ENCODE data around the gene ANXA2.
"Not testable (repeated sequence)": the region's sequence is repeated elsewhere in the genome, so short reads cannot be mapped to it uniquely, and the experiment has no call there.

Gene ANXA2

GRCh38 chr15:60410350-60410749, 12.6 kb upstream of the ANXA2 start:
- not testable (repeated sequence) for DNase-seq (ENCODE audit: low read depth in 2 of 2)

GRCh38 chr15:60408463-60408981, 10.7 kb upstream of the ANXA2 start:
- no peak for DNase-seq (ENCODE audit: low read depth in 2 of 2)

GRCh38 chr15:60407415-60407805, 9.6 kb upstream of the ANXA2 start:
- DNase-seq (ENCODE audit: low read depth in 2 of 2) = no peak

GRCh38 chr15:60406513-60407414, 9.0 kb upstream of the ANXA2 start:
- no peak for DNase-seq (ENCODE audit: low read depth in 2 of 2)

GRCh38 chr15:60405399-60405798, 7.6 kb upstream of the ANXA2 start:
- DNase-seq (ENCODE audit: low read depth in 2 of 2) = no peak

- not testable (repeated sequence) for DNase-seq (ENCODE audit: low read depth in 2 of 2)
These were observed 6.6 kb upstream of the ANXA2 start for GRCh38 chr15:60404351-60404750.

- no peak for DNase-seq (ENCODE audit: low read depth in 2 of 2)
These were observed 3.2 kb upstream of the ANXA2 start for GRCh38 chr15:60400944-60401343.

GRCh38 chr15:60399931-60400330, 2.1 kb upstream of the ANXA2 start:
- DNase-seq (ENCODE audit: low read depth in 2 of 2) = no peak

GRCh38 chr15:60399246-60399915, 1.6 kb upstream of the ANXA2 start:
- DNase-seq (ENCODE audit: low read depth in 2 of 2) = no peak

- DNase-seq (ENCODE audit: low read depth in 2 of 2) = peak; percentile 32 to 48
These were observed 621 bp downstream of the ANXA2 start for GRCh38 chr15:60396958-60397771.

- DNase-seq (ENCODE audit: low read depth in 2 of 2) = no peak
These were observed 1.2 kb downstream of the ANXA2 start for GRCh38 chr15:60396560-60396957.

GRCh38 chr15:60396100-60396499, 1.7 kb downstream of the ANXA2 start:
- DNase-seq (ENCODE audit: low read depth in 2 of 2) = no peak

GRCh38 chr15:60395276-60396011, 2.3 kb downstream of the ANXA2 start:
- DNase-seq (ENCODE audit: low read depth in 2 of 2) = no peak

- no peak for DNase-seq (ENCODE audit: low read depth in 2 of 2)
These were observed 3.1 kb downstream of the ANXA2 start for GRCh38 chr15:60394689-60395097.

- DNase-seq (ENCODE audit: low read depth in 2 of 2) = no peak
These were observed 4.6 kb downstream of the ANXA2 start for GRCh38 chr15:60392986-60393790.

- no peak for DNase-seq (ENCODE audit: low read depth in 2 of 2)
These were observed 5.2 kb downstream of the ANXA2 start for GRCh38 chr15:60392601-60392985.

GRCh38 chr15:60391722-60392315, 6.0 kb downstream of the ANXA2 start:
- DNase-seq (ENCODE audit: low read depth in 2 of 2) = no peak

- DNase-seq (ENCODE audit: low read depth in 2 of 2) = no peak
These were observed 6.8 kb downstream of the ANXA2 start for GRCh38 chr15:60390871-60391501.

GRCh38 chr15:60390231-60390630, 7.6 kb downstream of the ANXA2 start:
- DNase-seq (ENCODE audit: low read depth in 2 of 2) = no peak
